Stimulated activated naive CD8-positive, alpha-beta T cell treated with anti-CD3 and anti-CD28 coated beads, Interleukin-15, amount 100 ng/mL, for 72 hours (primary cell): ENCODE results near the gene OR2D2.
"Not testable (repeated sequence)": the region's sequence is repeated elsewhere in the genome, so short reads cannot be mapped to it uniquely, and the experiment has no call there.

ENCODE experiments used
- ATAC-seq: fragments of 150-1000 bp; cut with Tn5 transposase; 2 replicates; pipeline ENCODE4 v1.10.0; 2021; ENCODE audit warnings: mild to moderate bottlenecking, moderate library complexity
- DNase-seq, 2 donors: peaks; one replicate each; pipeline ENCODE4 v3.0.0; 2021 to 2022
- H3K27ac Mint-ChIP-seq, 2 donors: one replicate each; pipeline ENCODE4 v1.8.0; 2022; ENCODE audit warnings: mild to moderate bottlenecking in 2 of 2, mixed read lengths in 2 of 2, moderate library complexity in 2 of 2
- H3K27me3 Mint-ChIP-seq: one replicate; pipeline ENCODE4 v1.8.0; 2022; ENCODE audit warnings: mixed read lengths
- H3K4me1 Mint-ChIP-seq: one replicate; pipeline ENCODE4 v1.8.0; 2022; ENCODE audit warnings: mild to moderate bottlenecking, mixed read lengths
- H3K4me3 Mint-ChIP-seq, 2 donors: one replicate each; pipeline ENCODE4 v1.8.0; 2022; ENCODE audit warnings: mild to moderate bottlenecking in 2 of 2, mixed read lengths in 2 of 2, moderate library complexity in 1 of 2
- H3K9me3 Mint-ChIP-seq, 2 donors: one replicate each; pipeline ENCODE4 v1.8.0; 2022; ENCODE audit warnings: mixed read lengths in 2 of 2

The OR2D2 gene, protein sequence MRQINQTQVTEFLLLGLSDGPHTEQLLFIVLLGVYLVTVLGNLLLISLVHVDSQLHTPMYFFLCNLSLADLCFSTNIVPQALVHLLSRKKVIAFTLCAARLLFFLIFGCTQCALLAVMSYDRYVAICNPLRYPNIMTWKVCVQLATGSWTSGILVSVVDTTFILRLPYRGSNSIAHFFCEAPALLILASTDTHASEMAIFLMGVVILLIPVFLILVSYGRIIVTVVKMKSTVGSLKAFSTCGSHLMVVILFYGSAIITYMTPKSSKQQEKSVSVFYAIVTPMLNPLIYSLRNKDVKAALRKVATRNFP

GRCh38 chr11:6892400-6892799, at the start of gene OR2D2:
OR2D2 (minus strand) TSS chr11:6892500; CDS start chr11:6892500, 0 bp downstream.
- DNase-seq (no peak), ATAC-seq (no peak)
- Mint-ChIP-seq H3K27me3 (peaks cover 38% of the 10 kb centered on the region), H3K4me1 (no peaks in the 10 kb centered on the region), H3K27ac (no peak within 1 kb of the TSS), H3K4me3 (no peak within 1 kb of the TSS), H3K9me3 (no peaks in the 10 kb centered on the region)

DNA sequence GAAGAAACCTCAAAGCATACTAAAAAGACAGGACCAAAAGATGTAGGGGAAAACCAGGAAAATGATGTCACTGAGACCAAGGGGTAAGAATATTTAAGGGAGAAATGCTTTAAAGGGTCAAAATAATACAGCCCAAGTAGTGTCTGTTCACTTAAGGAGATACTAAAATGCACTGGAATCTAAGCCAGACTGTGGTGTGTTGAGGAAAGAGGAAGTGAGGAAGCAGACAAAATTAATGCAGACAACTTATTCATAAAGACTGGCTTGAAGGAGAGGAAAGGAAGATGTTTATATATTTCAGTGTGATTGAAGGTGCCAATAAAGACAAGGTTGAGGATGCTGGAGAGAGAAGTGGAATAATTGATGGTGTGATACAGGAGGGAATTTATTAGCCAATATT, 49.7 kb upstream of the OR2D2 start:
- no peaks in the 10 kb centered on the region for H3K27me3 Mint-ChIP-seq
- no peaks in the 10 kb centered on the region for H3K4me1 Mint-ChIP-seq
- DNase-seq (no peak), ATAC-seq (no peak)
- no peak overlapping the region for H3K4me3 Mint-ChIP-seq
- no peak overlapping the region for H3K27ac Mint-ChIP-seq
- H3K9me3 Mint-ChIP-seq = no peaks in the 10 kb centered on the region

- Mint-ChIP-seq H3K27ac (no peak overlapping the region), H3K27me3 (peaks cover 47% of the 10 kb centered on the region), H3K9me3 (no peaks in the 10 kb centered on the region), H3K4me3 (no peak overlapping the region), H3K4me1 (peaks cover 8% of the 10 kb centered on the region)
- DNase-seq = no peak
- no peak for ATAC-seq
Measured at GRCh38 chr11:6932145-6932544, 39.8 kb upstream of the OR2D2 start.

- Mint-ChIP-seq H3K27me3 (peaks cover 56% of the 10 kb centered on the region), H3K27ac (no peak overlapping the region), H3K9me3 (no peaks in the 10 kb centered on the region), H3K4me1 (peaks cover 17% of the 10 kb centered on the region), H3K4me3 (no peak overlapping the region)
- DNase-seq = no peak
- ATAC-seq = no peak
Measured at GRCh38 chr11:6931146-6931713, 38.9 kb upstream of the OR2D2 start.

DNA sequence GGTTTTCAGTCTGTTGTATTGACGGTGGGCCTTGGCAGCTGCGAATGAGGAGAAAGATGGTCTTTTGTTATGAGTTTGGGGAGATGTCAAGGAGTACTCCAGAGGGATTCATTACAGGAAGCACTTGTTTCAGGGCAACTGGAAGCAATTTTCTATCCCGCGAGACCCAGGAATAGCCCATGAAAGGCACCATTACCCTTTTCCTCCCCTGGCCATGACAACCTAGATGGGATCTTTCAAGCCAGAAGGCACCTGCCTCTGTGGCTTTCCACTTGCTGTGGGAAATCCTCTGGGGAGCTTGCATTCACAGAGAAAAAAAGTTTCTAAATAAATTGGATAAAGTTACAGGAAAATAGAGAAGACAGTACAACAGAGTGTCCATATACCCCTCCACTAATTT, 36.6 kb upstream of the OR2D2 start:
- H3K4me1 Mint-ChIP-seq = peaks cover 24% of the 10 kb centered on the region
- H3K27ac Mint-ChIP-seq = no peak overlapping the region
- DNase-seq = no peak
- no peaks in the 10 kb centered on the region for H3K9me3 Mint-ChIP-seq
- no peak for ATAC-seq
- H3K4me3 Mint-ChIP-seq = no peak overlapping the region
- H3K27me3 Mint-ChIP-seq = peaks cover 76% of the 10 kb centered on the region

DNA sequence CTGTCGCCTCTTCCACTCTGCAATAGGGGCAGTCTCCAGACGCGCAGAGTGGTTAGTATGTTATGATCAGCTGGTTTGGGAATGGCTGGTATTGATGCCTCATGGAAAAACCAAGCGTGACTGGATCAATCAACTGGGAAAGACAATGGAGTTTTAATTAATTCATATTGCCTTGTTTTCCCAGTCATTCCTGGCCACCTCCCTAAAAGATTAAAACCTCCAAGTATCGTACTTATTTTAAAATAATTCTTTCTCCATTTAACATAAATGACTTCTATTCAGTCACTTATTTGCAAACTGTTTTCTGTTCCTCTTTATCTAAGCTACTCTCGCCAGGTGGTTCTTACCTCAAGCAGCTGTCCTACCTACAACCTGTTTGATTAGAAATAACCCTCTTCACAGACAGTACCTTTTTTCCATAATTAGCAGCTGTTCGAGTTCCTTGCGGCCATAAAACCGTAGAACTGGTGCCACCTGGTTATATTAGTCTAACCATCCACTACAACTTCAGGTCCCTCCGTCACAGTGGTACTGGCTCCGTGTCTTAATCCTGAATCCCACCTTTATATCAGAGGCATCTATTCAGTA, 34.8 kb upstream of the OR2D2 start:
- H3K27ac Mint-ChIP-seq = peak overlapping the region in 1 of 2 donors; percentile 29
- peak overlapping the region; percentile 93 to 94 for H3K4me3 Mint-ChIP-seq
- DNase-seq (no peak), ATAC-seq (no peak)
- H3K27me3 Mint-ChIP-seq = peaks cover 72% of the 10 kb centered on the region
- H3K9me3 Mint-ChIP-seq = no peaks in the 10 kb centered on the region
- H3K4me1 Mint-ChIP-seq = peaks cover 24% of the 10 kb centered on the region

DNA sequence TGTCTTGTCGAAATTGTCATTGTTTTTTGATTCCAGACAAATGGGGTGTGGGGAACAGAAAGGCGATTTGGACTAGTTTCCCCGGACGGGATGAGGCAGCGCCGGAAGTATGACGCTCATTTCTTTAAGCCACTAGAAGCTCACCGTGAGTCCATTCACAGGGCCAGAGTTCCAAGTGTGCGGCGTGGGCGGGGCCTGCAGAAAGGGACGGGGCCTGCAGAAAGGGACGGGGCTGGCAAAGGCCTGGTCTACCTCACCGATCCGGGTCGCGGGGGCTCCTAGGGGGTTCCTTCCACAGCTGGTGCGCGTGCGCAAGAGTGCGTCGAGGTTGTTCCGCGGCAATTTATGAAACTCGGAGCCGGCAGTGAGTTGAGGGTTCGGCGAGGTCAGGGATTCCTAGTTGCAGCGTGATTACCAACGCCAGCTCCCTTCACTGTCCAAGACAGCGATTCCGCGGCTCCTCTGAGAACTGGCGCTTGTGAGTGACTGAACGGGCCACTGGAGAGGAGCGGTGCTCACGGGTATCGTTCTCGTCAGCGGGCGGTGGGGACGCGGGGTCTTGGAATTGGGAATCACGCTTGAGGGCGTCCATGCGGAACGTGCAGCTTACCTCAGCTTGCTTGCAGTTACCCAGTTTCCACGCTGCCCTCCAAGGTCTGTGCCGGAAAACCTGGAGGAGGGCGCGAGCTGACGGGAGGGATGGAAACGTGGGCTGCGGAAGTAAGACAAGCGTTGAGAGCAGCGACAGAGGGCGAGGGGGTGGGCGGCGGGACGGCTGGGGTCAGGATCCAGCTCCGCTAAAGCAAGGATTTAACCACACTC, 34.1 kb upstream of the OR2D2 start, which contains the start of gene ZNF215:
TSS of gene ZNF215 (plus strand) at position 219 of the 822 bp plus-strand sequence. CDS start 5,847 bp downstream, outside the sequence.
- Mint-ChIP-seq H3K4me1 (peaks cover 24% of the 10 kb centered on the region), H3K27ac (peak within 1 kb of the TSS; percentile 14 to 88), H3K27me3 (peaks cover 75% of the 10 kb centered on the region), H3K9me3 (no peaks in the 10 kb centered on the region), H3K4me3 (peak within 1 kb of the TSS; percentile 93 to 94)
- DNase-seq (peak; percentile 32 to 68), ATAC-seq (peak; percentile 82)

DNA sequence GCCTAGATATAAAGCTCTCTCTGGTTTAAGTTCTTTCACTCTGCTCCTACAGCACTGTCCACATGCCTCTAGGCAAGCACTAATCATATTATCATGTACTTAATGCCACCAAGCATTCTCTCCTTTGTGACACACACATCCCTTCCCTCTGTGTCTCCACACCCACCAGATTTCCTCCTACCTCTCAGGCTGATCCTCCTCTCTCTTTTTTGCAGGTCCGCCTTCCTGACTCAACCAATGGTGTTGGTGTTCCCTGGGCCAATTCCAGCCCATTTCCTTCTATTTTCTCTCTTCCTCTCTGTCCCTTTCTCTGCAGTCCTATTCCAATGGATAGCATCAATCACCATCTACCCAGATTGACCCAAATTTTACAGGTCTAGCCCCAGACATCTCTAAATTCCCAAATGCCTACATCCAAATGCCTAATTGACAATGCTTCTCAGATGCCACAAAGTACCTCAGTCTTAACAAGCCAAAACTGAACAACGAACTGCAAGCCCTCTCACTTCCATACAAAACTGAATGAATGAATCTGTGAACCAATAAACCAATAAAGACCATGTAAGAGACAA, 33.4 kb upstream of the OR2D2 start:
- Mint-ChIP-seq H3K4me3 (peak overlapping the region; percentile 93 to 94), H3K9me3 (no peaks in the 10 kb centered on the region), H3K27me3 (peaks cover 81% of the 10 kb centered on the region), H3K27ac (peak overlapping the region in 1 of 2 donors; percentile 88), H3K4me1 (peaks cover 24% of the 10 kb centered on the region)
- peak; percentile 42 for ATAC-seq
- no peak for DNase-seq

DNA sequence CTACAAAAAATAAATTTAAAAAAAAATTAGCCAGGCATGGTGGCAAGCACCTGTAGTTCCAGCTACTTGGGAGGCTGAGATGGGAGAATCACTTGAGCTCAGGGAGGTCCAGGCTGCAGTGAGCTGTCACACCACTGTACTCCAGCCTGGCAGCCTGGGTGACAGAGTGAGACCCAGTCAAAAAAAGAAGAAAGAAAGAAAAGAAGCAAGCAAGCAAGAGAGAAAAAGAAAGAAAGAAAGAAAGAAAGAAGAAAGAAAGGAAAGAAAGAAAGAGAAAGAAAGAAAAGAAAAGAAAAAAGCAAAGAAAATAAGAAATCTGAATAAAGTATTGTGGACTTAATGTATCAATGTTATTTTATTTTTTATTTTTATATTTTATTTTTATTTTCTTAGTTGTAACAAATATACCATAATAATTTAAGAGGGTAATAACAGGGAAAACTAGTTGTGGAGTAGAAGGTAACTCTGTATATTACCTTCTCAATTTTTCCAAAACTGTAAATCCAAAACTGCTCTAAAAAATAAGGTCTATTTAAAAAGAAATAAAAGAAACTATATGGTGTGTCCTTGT, 32.8 kb upstream of the OR2D2 start:
- Mint-ChIP-seq H3K27ac (no peak overlapping the region), H3K27me3 (peaks cover 74% of the 10 kb centered on the region), H3K4me1 (peaks cover 24% of the 10 kb centered on the region), H3K9me3 (no peaks in the 10 kb centered on the region), H3K4me3 (no peak overlapping the region)
- DNase-seq (no peak), ATAC-seq (no peak)

- DNase-seq = no peak
- no peaks in the 10 kb centered on the region for H3K9me3 Mint-ChIP-seq
- peaks cover 47% of the 10 kb centered on the region for H3K27me3 Mint-ChIP-seq
- no peak within 1 kb of the TSS for H3K27ac Mint-ChIP-seq
- no peak for ATAC-seq
- H3K4me3 Mint-ChIP-seq = no peak within 1 kb of the TSS
- H3K4me1 Mint-ChIP-seq = peaks cover 2% of the 10 kb centered on the region
Measured at GRCh38 chr11:6920702-6921101, 28.4 kb upstream of the OR2D2 start, which contains the start of gene OR2D3. OR2D3 (plus strand) TSS chr11:6921002; CDS start chr11:6921002, 0 bp downstream.

GRCh38 chr11:6919698-6920097, 27.4 kb upstream of the OR2D2 start:
- DNase-seq (no peak), ATAC-seq (no peak)
- Mint-ChIP-seq H3K4me3 (no peak overlapping the region), H3K27me3 (peaks cover 37% of the 10 kb centered on the region), H3K27ac (no peak overlapping the region), H3K9me3 (no peaks in the 10 kb centered on the region), H3K4me1 (no peaks in the 10 kb centered on the region)

DNA sequence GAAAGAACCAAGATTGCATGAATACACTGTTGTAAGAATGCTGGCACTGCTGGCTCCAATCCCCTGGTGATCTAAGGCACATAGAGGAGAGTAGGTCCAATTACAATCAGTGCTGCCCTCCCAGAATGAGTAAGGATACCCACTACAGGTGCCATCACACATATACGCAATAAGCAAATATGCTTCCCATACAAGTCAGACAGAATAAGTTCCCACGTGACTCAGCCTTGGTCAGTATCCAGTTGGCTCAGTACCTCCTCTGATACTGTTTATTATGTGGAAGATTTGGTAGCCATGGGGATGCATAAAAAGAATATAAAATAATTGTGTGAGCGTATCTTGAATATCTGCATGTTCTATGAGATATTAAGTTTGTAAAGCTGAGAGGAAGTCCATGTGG, 19.6 kb upstream of the OR2D2 start:
- Mint-ChIP-seq H3K27ac (no peak overlapping the region), H3K4me3 (no peak overlapping the region), H3K4me1 (no peaks in the 10 kb centered on the region), H3K27me3 (no peaks in the 10 kb centered on the region), H3K9me3 (no peaks in the 10 kb centered on the region)
- DNase-seq = no peak
- no peak for ATAC-seq

GRCh38 chr11:6911378-6911777, 19.1 kb upstream of the OR2D2 start:
- ATAC-seq (no peak), DNase-seq (no peak)
- H3K27ac Mint-ChIP-seq = no peak overlapping the region
- no peaks in the 10 kb centered on the region for H3K4me1 Mint-ChIP-seq
- H3K9me3 Mint-ChIP-seq = no peaks in the 10 kb centered on the region
- no peak overlapping the region for H3K4me3 Mint-ChIP-seq
- H3K27me3 Mint-ChIP-seq = no peaks in the 10 kb centered on the region

DNA sequence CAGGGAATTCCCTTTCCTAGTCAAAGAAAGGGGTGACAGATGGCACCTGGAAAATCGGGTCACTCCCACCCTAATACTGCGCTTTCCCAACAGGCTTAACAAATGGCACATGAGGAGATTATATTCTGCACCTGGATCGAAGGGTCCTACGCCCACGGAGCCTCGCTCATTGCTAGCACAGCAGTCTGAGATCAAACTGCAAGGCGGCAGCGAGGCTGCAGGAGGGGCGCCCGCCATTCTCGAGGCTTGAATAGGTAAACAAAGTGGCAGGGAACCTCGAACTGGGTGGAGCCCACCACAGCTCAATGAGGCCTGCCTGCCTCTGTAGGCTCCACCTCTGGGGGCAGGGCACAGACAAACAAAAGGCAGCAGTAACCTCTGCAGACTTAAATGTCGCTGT, 12.5 kb upstream of the OR2D2 start:
- ATAC-seq, H3K4me1 Mint-ChIP-seq, H3K27ac Mint-ChIP-seq, DNase-seq, H3K4me3 Mint-ChIP-seq, H3K9me3 Mint-ChIP-seq: not testable (repeated sequence)
- peaks cover 19% of the 10 kb centered on the region for H3K27me3 Mint-ChIP-seq
